ENCODE data around the gene RUFY4. TPM values are rescaled to one million over a fixed set of nuclear protein-coding genes. Genes with fewer than 3 reads are reported as not detected.
"Not testable (repeated sequence)": the region's sequence is repeated elsewhere in the genome, so short reads cannot be mapped to it uniquely, and the experiment has no call there.

Gene RUFY4
- not detected in 2 replicates for total RNA-seq
- long read RNA-seq = 0 reads

DNA sequence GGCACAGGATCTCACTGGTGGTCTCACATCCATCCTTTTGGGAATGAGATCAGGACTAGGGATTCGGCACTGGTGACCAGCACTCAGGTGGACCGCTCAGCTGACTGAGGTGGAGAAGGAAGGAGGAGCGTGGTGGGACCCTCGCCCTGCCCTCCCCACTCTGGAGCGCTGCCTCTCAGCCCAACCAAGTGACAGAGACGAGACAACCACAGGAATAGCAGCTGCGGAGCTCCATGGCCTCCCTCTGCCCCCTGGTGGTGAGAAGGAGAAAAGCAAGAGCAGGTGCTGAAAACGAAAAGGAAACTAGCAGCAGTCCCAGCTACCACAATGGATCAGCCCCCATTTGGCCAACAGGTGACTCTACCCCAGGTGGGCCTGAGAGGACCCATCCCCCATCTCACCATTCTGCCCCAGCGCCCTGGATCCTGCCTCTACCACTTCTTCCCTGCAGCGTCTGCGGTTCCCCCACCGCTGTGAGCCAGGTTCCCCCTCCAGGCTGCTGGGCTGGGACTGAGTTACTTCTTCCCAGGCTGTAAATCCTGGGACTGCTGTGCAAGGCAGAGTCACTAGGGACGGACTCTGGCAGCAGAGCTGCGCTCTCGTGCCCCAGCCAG, at the start of gene RUFY4:
Gene RUFY4, plus strand, starts transcription at position 533 of the 614 bp plus-strand sequence. CDS start 1,353 bp downstream, outside the sequence.
- H3K36me3 Mint-ChIP-seq (ENCODE audit: unreplicated experiment) = not testable (repeated sequence)
- Mint-ChIP-seq H3K4me3 (ENCODE audit: unreplicated experiment) (peak within 1 kb of the TSS; percentile 63), H3K27me3 (ENCODE audit: unreplicated experiment) (peaks cover 32% of the 10 kb centered on the region)

GRCh38 chr2:218019411-218020060, 49.5 kb upstream of the RUFY4 start:
- Mint-ChIP-seq H3K27ac (ENCODE audit: unreplicated experiment) (no peak overlapping the region), H3K36me3 (ENCODE audit: unreplicated experiment) (no peaks in the 10 kb centered on the region), H3K9me3 (ENCODE audit: unreplicated experiment) (no peaks in the 10 kb centered on the region), H3K4me3 (ENCODE audit: unreplicated experiment) (no peak overlapping the region), H3K27me3 (ENCODE audit: unreplicated experiment) (no peaks in the 10 kb centered on the region), H3K4me1 (ENCODE audit: unreplicated experiment) (peaks cover 35% of the 10 kb centered on the region)
- no peak for DNase-seq (ENCODE audit: extremely low spot score, unreplicated experiment)
- TF ChIP-seq CTCF (IDR thresholded peaks at IDR 0.05) = no peak

More for the DNA sequence above, at the start of gene RUFY4:
- TF ChIP-seq CTCF (IDR thresholded peaks at IDR 0.05) = peak; percentile 80
- H3K4me1 Mint-ChIP-seq (ENCODE audit: unreplicated experiment); H3K27ac Mint-ChIP-seq (ENCODE audit: unreplicated experiment); H3K9me3 Mint-ChIP-seq (ENCODE audit: unreplicated experiment): not testable (repeated sequence)
- peak; percentile 88 for DNase-seq (ENCODE audit: extremely low spot score, unreplicated experiment)

- DNase-seq (ENCODE audit: extremely low spot score, unreplicated experiment) = no peak
- H3K4me3 Mint-ChIP-seq (ENCODE audit: unreplicated experiment) = no peak overlapping the region
- TF ChIP-seq CTCF (IDR thresholded peaks at IDR 0.05) = no peak
- peaks cover 33% of the 10 kb centered on the region for H3K4me1 Mint-ChIP-seq (ENCODE audit: unreplicated experiment)
- no peaks in the 10 kb centered on the region for H3K27me3 Mint-ChIP-seq (ENCODE audit: unreplicated experiment)
- H3K9me3 Mint-ChIP-seq (ENCODE audit: unreplicated experiment) = no peaks in the 10 kb centered on the region
- H3K36me3 Mint-ChIP-seq (ENCODE audit: unreplicated experiment) = no peaks in the 10 kb centered on the region
- no peak overlapping the region for H3K27ac Mint-ChIP-seq (ENCODE audit: unreplicated experiment)
These were observed 48.8 kb upstream of the RUFY4 start for GRCh38 chr2:218020281-218020680.

- no peak overlapping the region for H3K27ac Mint-ChIP-seq (ENCODE audit: unreplicated experiment)
- H3K36me3 Mint-ChIP-seq (ENCODE audit: unreplicated experiment) = no peaks in the 10 kb centered on the region
- TF ChIP-seq CTCF (IDR thresholded peaks at IDR 0.05) = no peak
- no peak for DNase-seq (ENCODE audit: extremely low spot score, unreplicated experiment)
- no peaks in the 10 kb centered on the region for H3K27me3 Mint-ChIP-seq (ENCODE audit: unreplicated experiment)
- H3K4me1 Mint-ChIP-seq (ENCODE audit: unreplicated experiment) = peaks cover 33% of the 10 kb centered on the region
- H3K9me3 Mint-ChIP-seq (ENCODE audit: unreplicated experiment) = no peaks in the 10 kb centered on the region
- H3K4me3 Mint-ChIP-seq (ENCODE audit: unreplicated experiment) = no peak overlapping the region
These were observed 48.0 kb upstream of the RUFY4 start for GRCh38 chr2:218020966-218021535.

- Mint-ChIP-seq H3K36me3 (ENCODE audit: unreplicated experiment) (no peaks in the 10 kb centered on the region), H3K27me3 (ENCODE audit: unreplicated experiment) (no peaks in the 10 kb centered on the region), H3K9me3 (ENCODE audit: unreplicated experiment) (no peaks in the 10 kb centered on the region), H3K4me3 (ENCODE audit: unreplicated experiment) (no peak overlapping the region), H3K4me1 (ENCODE audit: unreplicated experiment) (peaks cover 29% of the 10 kb centered on the region), H3K27ac (ENCODE audit: unreplicated experiment) (no peak overlapping the region)
- TF ChIP-seq CTCF (IDR thresholded peaks at IDR 0.05) = no peak
- no peak for DNase-seq (ENCODE audit: extremely low spot score, unreplicated experiment)
These were observed 47.4 kb upstream of the RUFY4 start for GRCh38 chr2:218021536-218022071.
